Stimulated activated CD8-positive, alpha-beta memory T cell treated with anti-CD3 and anti-CD28 coated beads, Interleukin-4, amount 100 ng/mL, for 48 hours (primary cell): Measurements from ENCODE around the gene TAF1B.

Experiments used
- DNase-seq: peaks from one replicate; pipeline ENCODE4 v3.0.0-alpha.2; 2020

Gene TAF1B

GRCh38 chr2:9808334-9809063 lies 34.8 kb upstream of the TAF1B start:
- peak; percentile 13 for DNase-seq

DNA sequence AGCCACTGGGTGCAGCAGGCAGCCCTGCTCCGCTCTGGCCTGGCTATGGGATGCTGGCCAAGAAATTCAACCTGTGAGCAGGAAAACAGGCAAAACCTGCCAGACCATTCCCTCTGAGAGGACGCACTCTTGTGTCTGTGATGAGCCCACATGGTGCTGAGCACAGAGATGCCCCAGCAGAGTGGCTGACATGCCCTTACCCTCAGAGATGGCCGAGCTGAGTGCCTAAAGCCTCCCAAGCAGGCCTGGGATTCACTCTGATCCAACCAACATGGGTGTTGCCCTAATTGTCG lies 34.3 kb upstream of the TAF1B start:
- DNase-seq = no peak

DNA sequence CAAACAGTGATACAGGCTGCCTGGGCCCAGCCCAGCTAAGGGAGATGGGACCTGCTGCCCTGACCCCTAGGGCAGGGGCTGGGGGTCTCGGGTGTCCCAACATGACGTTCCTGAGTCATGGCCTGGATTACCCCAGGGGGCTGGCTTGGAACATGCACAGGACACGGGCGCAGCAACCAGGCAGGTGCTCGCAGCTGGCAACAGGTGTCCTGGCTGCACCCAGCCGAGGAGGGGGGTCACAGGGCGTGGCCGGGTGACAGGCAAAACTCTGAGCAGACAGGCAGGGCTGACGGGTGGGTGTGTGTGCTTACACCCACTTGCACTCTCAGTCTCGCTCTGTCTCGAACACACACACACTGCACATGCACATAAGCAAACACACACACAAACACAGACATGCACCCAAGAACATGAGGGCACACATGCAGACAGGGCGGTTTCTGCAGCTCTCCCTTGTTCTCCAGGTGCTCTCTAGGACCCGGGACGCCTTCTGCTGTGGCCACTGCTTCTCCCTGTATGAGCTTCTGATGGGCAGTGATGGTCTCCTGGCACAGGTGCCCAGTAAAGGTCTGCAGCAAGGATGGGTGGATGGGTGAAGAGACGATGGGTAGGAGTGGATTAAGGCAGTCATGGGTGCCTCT lies 33.7 kb upstream of the TAF1B start:
- peak; percentile 14 for DNase-seq

- DNase-seq = no peak
These were observed 32.1 kb upstream of the TAF1B start for GRCh38 chr2:9811216-9811615.

GRCh38 chr2:9811679-9812511 lies 31.4 kb upstream of the TAF1B start:
- DNase-seq = peak; percentile 15

- no peak for DNase-seq
These were observed 30.3 kb upstream of the TAF1B start for GRCh38 chr2:9812945-9813311.

GRCh38 chr2:9813312-9814128 lies 29.8 kb upstream of the TAF1B start:
- peak; percentile 87 for DNase-seq

- peak; percentile 18 for DNase-seq
These were observed 29.0 kb upstream of the TAF1B start for GRCh38 chr2:9814129-9814868.

- peak; percentile 19 for DNase-seq
These were observed 28.2 kb upstream of the TAF1B start for GRCh38 chr2:9815076-9815475.

GRCh38 chr2:9815844-9816279 lies 27.4 kb upstream of the TAF1B start:
- DNase-seq = peak; percentile 21

GRCh38 chr2:9818097-9818496 lies 25.2 kb upstream of the TAF1B start:
- DNase-seq = no peak

- DNase-seq = no peak
These were observed 23.7 kb upstream of the TAF1B start for GRCh38 chr2:9819551-9819950.

- peak; percentile 10 for DNase-seq
These were observed 23.0 kb upstream of the TAF1B start for GRCh38 chr2:9820020-9820973.

DNA sequence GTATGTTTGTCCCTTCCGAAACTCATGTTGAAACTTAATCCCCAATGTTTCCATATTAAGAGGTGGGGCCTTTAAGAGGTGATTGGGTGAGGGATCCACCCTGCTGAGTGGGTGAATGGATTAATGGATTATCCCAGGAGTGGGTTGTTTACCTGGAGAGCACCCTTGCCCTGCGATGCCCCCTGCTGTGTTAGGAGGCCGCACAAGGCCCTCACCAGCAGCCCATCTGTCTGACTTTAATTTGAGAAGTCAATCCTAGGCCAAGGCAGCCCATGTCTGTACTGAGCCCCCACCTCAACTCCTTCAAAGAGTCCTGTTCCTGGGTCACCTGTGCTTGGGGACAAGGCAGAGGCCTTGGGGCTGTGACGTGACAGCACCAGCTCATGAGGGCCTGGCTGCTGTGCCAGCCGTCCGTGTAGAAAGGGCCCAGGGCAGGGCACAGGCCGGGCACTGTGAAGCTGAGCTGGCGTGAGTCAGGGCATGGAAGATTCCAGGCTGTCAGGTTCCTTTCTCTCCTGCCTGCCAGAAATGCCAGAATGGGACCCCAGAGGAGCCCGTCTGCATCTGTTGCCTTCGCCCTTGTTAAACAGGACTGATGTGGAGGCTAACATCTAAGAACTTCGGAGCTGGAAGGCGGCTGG lies 21.3 kb upstream of the TAF1B start:
- no peak for DNase-seq

GRCh38 chr2:9824441-9824840 lies 18.8 kb upstream of the TAF1B start:
- no peak for DNase-seq

DNA sequence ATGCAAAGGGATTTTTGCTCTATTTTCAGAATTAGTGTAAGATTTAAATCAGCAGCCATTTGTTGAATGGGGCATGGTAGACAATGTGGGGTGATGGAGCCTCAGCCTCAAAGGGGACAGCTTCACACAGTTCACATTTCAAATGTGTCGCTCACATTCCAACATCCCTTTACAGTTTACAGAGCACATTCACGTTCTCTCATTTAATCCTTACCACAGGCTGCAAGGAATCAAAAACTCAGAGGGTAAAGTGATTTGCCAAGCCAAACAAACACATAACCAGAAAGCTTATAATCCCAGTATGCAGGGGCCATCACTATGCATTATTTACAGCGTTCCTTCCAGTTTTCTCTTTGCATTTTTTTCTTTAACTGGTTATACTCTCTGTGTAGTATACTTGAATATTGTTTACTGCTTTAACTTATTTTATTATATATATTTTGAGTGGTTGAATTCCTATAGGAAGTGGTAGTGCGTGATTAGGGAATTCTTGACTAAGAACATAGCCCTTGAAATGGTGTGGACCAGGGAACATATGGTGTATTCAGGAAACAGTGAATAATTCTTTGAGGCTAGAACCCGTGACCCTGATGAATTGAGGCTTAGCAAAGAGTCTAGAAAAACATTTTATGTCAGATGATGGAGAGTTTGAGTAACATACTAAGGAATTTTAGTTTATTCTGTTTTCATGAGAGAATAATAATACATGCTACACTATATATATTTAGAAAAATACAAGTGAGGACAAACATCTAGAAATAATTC lies 18.1 kb upstream of the TAF1B start:
- no peak for DNase-seq

GRCh38 chr2:9826208-9826607 lies 17.1 kb upstream of the TAF1B start:
- no peak for DNase-seq

DNA sequence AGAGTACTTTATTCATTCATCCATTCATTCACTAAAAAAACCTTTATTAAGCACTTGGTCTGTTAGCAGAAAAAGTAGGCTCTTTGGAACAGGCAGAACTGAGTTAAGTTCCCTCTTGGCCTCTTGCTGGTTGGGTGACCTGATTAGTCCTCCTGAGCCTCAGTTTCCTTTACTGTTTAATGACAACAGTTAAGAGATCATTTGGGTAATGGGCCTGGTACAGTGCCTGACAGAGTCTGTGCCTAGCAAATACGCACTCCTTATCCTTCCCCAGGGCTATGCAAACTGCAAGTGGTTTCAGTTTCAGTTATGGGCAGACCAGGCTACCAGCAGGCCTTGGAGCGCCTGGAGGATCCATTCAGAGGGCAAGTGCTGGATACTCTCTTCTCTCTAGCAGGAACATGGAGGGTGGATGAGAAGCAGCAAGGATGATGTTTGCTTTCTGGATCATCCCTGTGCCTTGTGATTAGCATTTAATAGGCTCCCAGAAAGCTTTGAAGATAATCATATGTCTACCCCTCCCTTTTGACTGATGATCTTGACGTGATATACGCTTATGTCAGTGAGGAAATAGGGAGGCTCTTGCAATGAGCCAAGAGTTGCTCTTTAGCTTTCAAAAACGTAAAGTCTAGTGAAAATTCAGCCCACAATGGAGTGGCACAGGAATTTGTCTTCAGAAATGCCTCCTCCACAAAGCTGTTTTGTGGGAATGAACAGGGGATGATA lies 12.4 kb upstream of the TAF1B start:
- DNase-seq = no peak

- DNase-seq = no peak
These were observed 11.6 kb upstream of the TAF1B start for GRCh38 chr2:9831670-9832069.
